ENCODE data around the gene VGLL4.

Gene VGLL4

GRCh38 chr3:11650391-11650790 is 6.7 kb upstream of the VGLL4 start:
- H3K4me2 ChIP-seq (ENCODE audit: insufficient read depth, low read length), result no peak overlapping the region

DNA sequence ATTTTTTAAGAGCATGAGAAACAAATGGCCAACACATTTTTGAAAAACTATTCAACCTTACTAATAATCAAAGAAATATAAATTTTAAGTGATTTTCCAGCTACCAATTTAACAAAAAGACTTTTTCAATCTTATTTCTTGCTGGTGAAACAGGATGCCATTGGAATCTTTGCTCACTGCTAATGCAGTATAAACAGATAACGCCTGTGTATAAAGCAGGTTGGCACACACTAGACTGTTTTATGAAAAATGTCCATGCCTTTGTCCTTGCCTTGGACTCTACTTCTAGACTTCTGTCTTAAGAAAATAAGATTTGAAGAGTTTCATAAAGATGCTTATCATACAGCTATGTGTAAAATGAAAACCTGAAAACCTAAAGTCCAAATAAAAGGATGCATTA is 5.0 kb upstream of the VGLL4 start:
- H2AFZ ChIP-seq (ENCODE audit: low read depth, low read length), result no peak overlapping the region
- H3K36me3 ChIP-seq (ENCODE audit: insufficient read depth, low read length), result no peaks in the 10 kb centered on the region
- TF ChIP-seq CTCF (IDR thresholded peaks at IDR 0.05; ENCODE audit: borderline replicate concordance, extremely low read depth, low read length, poor library complexity, severe bottlenecking) (no peak), EZH2 (IDR thresholded peaks at IDR 0.05; ENCODE audit: borderline replicate concordance, low read depth, low read length, severe bottlenecking) (no peak)
- no peaks in the 10 kb centered on the region for H4K20me1 ChIP-seq (ENCODE audit: insufficient read depth, low read length)
- ATAC-seq (ENCODE audit: insufficient read depth, low read depth) (no peak), DNase-seq (no peak)
- H3K4me1 ChIP-seq (ENCODE audit: insufficient read depth, low read length), result peaks cover 9% of the 10 kb centered on the region
- H3K27me3 ChIP-seq (ENCODE audit: insufficient read depth, low read length, poor library complexity), result peaks cover 4% of the 10 kb centered on the region
- H3K4me2 ChIP-seq (ENCODE audit: insufficient read depth, low read length), result no peak overlapping the region
- no peak overlapping the region for H3K4me3 ChIP-seq (ENCODE audit: low read depth in 1 of 2, low read length in 2 of 2)
- no peaks in the 10 kb centered on the region for H3K9me3 ChIP-seq (ENCODE audit: insufficient read depth, low read length, severe bottlenecking)
- H3K27ac ChIP-seq (ENCODE audit: low read length), result no peak overlapping the region
- no peak overlapping the region for H3K9ac ChIP-seq (ENCODE audit: low read depth, low read length)
- no peaks in the 10 kb centered on the region; the same call in 1 of the 2 replicates for H3K79me2 ChIP-seq (ENCODE audit: insufficient read depth, low read length)

More at GRCh38 chr3:11650391-11650790, 6.7 kb upstream of the VGLL4 start:
- no peak overlapping the region for H3K9ac ChIP-seq (ENCODE audit: low read depth, low read length)
- no peaks in the 10 kb centered on the region for H4K20me1 ChIP-seq (ENCODE audit: insufficient read depth, low read length)
- H3K27me3 ChIP-seq (ENCODE audit: insufficient read depth, low read length, poor library complexity), result peaks cover 4% of the 10 kb centered on the region
- H2AFZ ChIP-seq (ENCODE audit: low read depth, low read length), result no peak overlapping the region
- DNase-seq, result no peak
- no peak for TF ChIP-seq EZH2 (IDR thresholded peaks at IDR 0.05; ENCODE audit: borderline replicate concordance, low read depth, low read length, severe bottlenecking)
- TF ChIP-seq CTCF (IDR thresholded peaks at IDR 0.05; ENCODE audit: borderline replicate concordance, extremely low read depth, low read length, poor library complexity, severe bottlenecking), result no peak
- no peaks in the 10 kb centered on the region for H3K79me2 ChIP-seq (ENCODE audit: insufficient read depth, low read length)
- H3K4me3 ChIP-seq (ENCODE audit: low read depth in 1 of 2, low read length in 2 of 2), result no peak overlapping the region
- H3K9me3 ChIP-seq (ENCODE audit: insufficient read depth, low read length, severe bottlenecking), result no peaks in the 10 kb centered on the region
- no peaks in the 10 kb centered on the region for H3K36me3 ChIP-seq (ENCODE audit: insufficient read depth, low read length)
- H3K27ac ChIP-seq (ENCODE audit: low read length), result no peak overlapping the region
- H3K4me1 ChIP-seq (ENCODE audit: insufficient read depth, low read length), result no peaks in the 10 kb centered on the region
- ATAC-seq (ENCODE audit: insufficient read depth, low read depth), result no peak

- H2AFZ ChIP-seq (ENCODE audit: low read depth, low read length), result peak overlapping the region; percentile 83
- peaks cover 32% of the 10 kb centered on the region for H4K20me1 ChIP-seq (ENCODE audit: insufficient read depth, low read length)
- H3K9ac ChIP-seq (ENCODE audit: low read depth, low read length), result peak overlapping the region; percentile 93
- H3K4me3 ChIP-seq (ENCODE audit: low read depth in 1 of 2, low read length in 2 of 2), result peak overlapping the region; percentile 93 to 95
- H3K79me2 ChIP-seq (ENCODE audit: insufficient read depth, low read length), result peaks cover 55% of the 10 kb centered on the region
- H3K27me3 ChIP-seq (ENCODE audit: insufficient read depth, low read length, poor library complexity), result no peaks in the 10 kb centered on the region
- H3K27ac ChIP-seq (ENCODE audit: low read length), result peak overlapping the region; percentile 96
- no peaks in the 10 kb centered on the region for H3K9me3 ChIP-seq (ENCODE audit: insufficient read depth, low read length, severe bottlenecking)
- ATAC-seq (ENCODE audit: insufficient read depth, low read depth) (peak; percentile 12), DNase-seq (peak; percentile 50)
- H3K36me3 ChIP-seq (ENCODE audit: insufficient read depth, low read length), result peaks cover 13% of the 10 kb centered on the region
- peak overlapping the region; percentile 76 for H3K4me2 ChIP-seq (ENCODE audit: insufficient read depth, low read length)
- peaks cover 43% of the 10 kb centered on the region for H3K4me1 ChIP-seq (ENCODE audit: insufficient read depth, low read length)
- TF ChIP-seq EZH2 (IDR thresholded peaks at IDR 0.05; ENCODE audit: borderline replicate concordance, low read depth, low read length, severe bottlenecking) (no peak), CTCF (IDR thresholded peaks at IDR 0.05; ENCODE audit: borderline replicate concordance, extremely low read depth, low read length, poor library complexity, severe bottlenecking) (no peak)
These were observed 513 bp downstream of the VGLL4 start for GRCh38 chr3:11643201-11643603.
